Astrocyte (in vitro differentiated cells and primary cell): ENCODE results near the gene ZNF385B. TPM values are rescaled to one million over a fixed set of nuclear protein-coding genes. Genes with fewer than 3 reads are reported as not detected.
A peak's percentile ranks its signal among the peaks of the same experiment; 100 is the strongest.

Source experiments
- DNase-seq: peaks from one replicate; pipeline ENCODE4 v3.0.0-alpha.2; 2010; ENCODE audit warnings: low read depth
- FAIRE-seq: peaks from 2 replicates; lab custom pipeline; 2011; peaks lifted over from hg19 to GRCh38; lab: Jason Lieb, UNC
- H2AFZ ChIP-seq: 2 replicates; pipeline ENCODE4 v1.6.0; 2012; ENCODE audit warnings: low read depth, low read length, inconsistent platforms
- H3K27ac ChIP-seq: 2 replicates; pipeline ENCODE4 v1.5.1; 2011; ENCODE audit warnings: low read depth, low read length, inconsistent platforms
- H3K27me3 ChIP-seq: 2 replicates; pipeline ENCODE4 v1.6.0; 2011; ENCODE audit warnings: low read length, inconsistent platforms; ENCODE audit not compliant: insufficient read depth
- H3K36me3 ChIP-seq: 2 replicates; pipeline ENCODE4 v1.5.1; 2011; ENCODE audit warnings: low read length, inconsistent platforms; ENCODE audit not compliant: insufficient read depth
- H3K4me1 ChIP-seq: 2 replicates; pipeline ENCODE4 v1.5.1; 2011; ENCODE audit warnings: low read length, inconsistent platforms; ENCODE audit not compliant: insufficient read depth
- H3K4me2 ChIP-seq: 2 replicates; pipeline ENCODE4 v1.6.0; 2012; ENCODE audit warnings: low read length, inconsistent platforms
- H3K4me3 ChIP-seq: 2 replicates; pipeline ENCODE4 v1.5.1; 2011; ENCODE audit warnings: low read depth, mild to moderate bottlenecking, low read length, inconsistent platforms; ENCODE audit not compliant: insufficient read depth
- H3K79me2 ChIP-seq: 2 replicates; pipeline ENCODE4 v1.6.0; 2012; ENCODE audit warnings: mild to moderate bottlenecking, low read length, inconsistent platforms; ENCODE audit not compliant: insufficient read depth
- H3K9ac ChIP-seq: 2 replicates; pipeline ENCODE4 v1.6.0; 2012; ENCODE audit warnings: mild to moderate bottlenecking, low read length, inconsistent platforms
- H3K9me3 ChIP-seq: 2 replicates; pipeline ENCODE4 v1.5.1; 2012; ENCODE audit warnings: low read depth, mild to moderate bottlenecking, low read length, inconsistent platforms; ENCODE audit not compliant: insufficient read depth
- H4K20me1 ChIP-seq: 2 replicates; pipeline ENCODE4 v1.6.0; 2012; ENCODE audit warnings: low read length, inconsistent platforms; ENCODE audit not compliant: insufficient read depth
- H3K27ac Mint-ChIP-seq: one replicate; pipeline ENCODE4 v1.8.0; 2021; ENCODE audit warnings: mild to moderate bottlenecking, mixed read lengths; ENCODE audit not compliant: unreplicated experiment
- H3K27me3 Mint-ChIP-seq: one replicate; pipeline ENCODE4 v1.8.0; 2021; ENCODE audit warnings: low read depth, mixed read lengths; ENCODE audit not compliant: unreplicated experiment
- H3K36me3 Mint-ChIP-seq: one replicate; pipeline ENCODE4 v1.8.0; 2021; ENCODE audit warnings: low read depth, mixed read lengths; ENCODE audit not compliant: unreplicated experiment
- H3K4me1 Mint-ChIP-seq: one replicate; pipeline ENCODE4 v1.8.0; 2021; ENCODE audit warnings: low read depth, mixed read lengths; ENCODE audit not compliant: unreplicated experiment
- H3K4me3 Mint-ChIP-seq: one replicate; pipeline ENCODE4 v1.8.0; 2021; ENCODE audit warnings: mild to moderate bottlenecking, moderate library complexity, mixed read lengths; ENCODE audit not compliant: unreplicated experiment
- H3K9me3 Mint-ChIP-seq: one replicate; pipeline ENCODE4 v1.8.0; 2021; ENCODE audit warnings: mild to moderate bottlenecking, mixed read lengths; ENCODE audit not compliant: unreplicated experiment
- CTCF ChIP-seq: IDR thresholded peaks from 2 replicates; pipeline ENCODE4 v1.5.1; 2011; ENCODE audit warnings: low read depth, mild to moderate bottlenecking, inconsistent platforms, low read length, moderate library complexity; ENCODE audit not compliant: insufficient read depth
- EZH2 ChIP-seq: IDR thresholded peaks from 2 replicates; pipeline ENCODE4 v1.6.1; 2012; ENCODE audit warnings: mild to moderate bottlenecking, low read length, inconsistent platforms; ENCODE audit not compliant: insufficient read depth
- total RNA-seq: library from RNA; stranded (reverse); gene quantifications from 2 replicates; pipeline ENCODE4 v1.2.1, GENCODE V29; 2021

The ZNF385B gene
- total RNA-seq, 1 donor from 2014 or later = 0.27 TPM

GRCh38 chr2:179422037-179422643, 439.3 kb downstream of the ZNF385B start:
- no peaks in the 10 kb centered on the region for H4K20me1 ChIP-seq
- DNase-seq (peak; percentile 29), FAIRE-seq (no peak)
- Mint-ChIP-seq H3K4me1 (no peaks in the 10 kb centered on the region), H3K27me3 (no peaks in the 10 kb centered on the region), H3K9me3 (no peaks in the 10 kb centered on the region), H3K36me3 (no peaks in the 10 kb centered on the region), H3K4me3 (no peak overlapping the region), H3K27ac (no peak overlapping the region)
- TF ChIP-seq CTCF (peak; percentile 81), EZH2 (no peak)
- no peak overlapping the region for H3K9ac ChIP-seq
- H3K36me3 ChIP-seq = no peaks in the 10 kb centered on the region
- no peak overlapping the region for H2AFZ ChIP-seq
- H3K27me3 ChIP-seq = no peaks in the 10 kb centered on the region
- H3K4me3 ChIP-seq = no peak overlapping the region
- no peak overlapping the region for H3K27ac ChIP-seq
- no peak overlapping the region for H3K4me2 ChIP-seq
- H3K79me2 ChIP-seq = no peaks in the 10 kb centered on the region
- H3K4me1 ChIP-seq = no peaks in the 10 kb centered on the region
- H3K9me3 ChIP-seq = no peaks in the 10 kb centered on the region

- Histone ChIP-seq H3K27ac (no peak overlapping the region), H3K4me3 (no peak overlapping the region), H3K27me3 (no peaks in the 10 kb centered on the region), H3K9me3 (no peaks in the 10 kb centered on the region), H4K20me1 (no peaks in the 10 kb centered on the region), H3K79me2 (no peaks in the 10 kb centered on the region), H3K9ac (no peak overlapping the region), H3K36me3 (no peaks in the 10 kb centered on the region), H2AFZ (no peak overlapping the region), H3K4me2 (no peak overlapping the region), H3K4me1 (no peaks in the 10 kb centered on the region)
- Mint-ChIP-seq H3K36me3 (no peaks in the 10 kb centered on the region), H3K27ac (no peak overlapping the region), H3K4me1 (no peaks in the 10 kb centered on the region), H3K27me3 (no peaks in the 10 kb centered on the region), H3K4me3 (no peak overlapping the region), H3K9me3 (peaks cover 5% of the 10 kb centered on the region)
- FAIRE-seq (no peak), DNase-seq (no peak)
- no peak for TF ChIP-seq CTCF
- TF ChIP-seq EZH2 = no peak
Observed at GRCh38 chr2:179417436-179417949, 443.9 kb downstream of the ZNF385B start.

GRCh38 chr2:179412112-179412511, 449.3 kb downstream of the ZNF385B start:
- Mint-ChIP-seq H3K27ac (no peak overlapping the region), H3K36me3 (no peaks in the 10 kb centered on the region), H3K4me1 (peaks cover 4% of the 10 kb centered on the region), H3K4me3 (no peak overlapping the region), H3K27me3 (no peaks in the 10 kb centered on the region), H3K9me3 (peaks cover 5% of the 10 kb centered on the region)
- DNase-seq (peak; percentile 21), FAIRE-seq (no peak)
- H3K4me2 ChIP-seq = no peak overlapping the region
- no peaks in the 10 kb centered on the region for H3K79me2 ChIP-seq
- no peaks in the 10 kb centered on the region for H4K20me1 ChIP-seq
- no peaks in the 10 kb centered on the region for H3K4me1 ChIP-seq
- H3K4me3 ChIP-seq = no peak overlapping the region
- no peak overlapping the region for H3K27ac ChIP-seq
- H2AFZ ChIP-seq = no peak overlapping the region
- no peak for TF ChIP-seq CTCF
- H3K36me3 ChIP-seq = no peaks in the 10 kb centered on the region
- H3K27me3 ChIP-seq = no peaks in the 10 kb centered on the region
- no peaks in the 10 kb centered on the region for H3K9me3 ChIP-seq
- H3K9ac ChIP-seq = no peak overlapping the region
